IMR-90 (cell line): ENCODE data around the gene CTBP2. TPM values are rescaled to one million over a fixed set of nuclear protein-coding genes. Genes with fewer than 3 reads are reported as not detected.

Experiments used
- ATAC-seq: fragments of 200-7000 bp; cut with Tn5 transposase; 2 replicates; pipeline ENCODE4 v1.9.1; 2020; ENCODE audit warnings: low read depth, mild to moderate bottlenecking, moderate library complexity
- BruUV-seq: library from RNA; stranded (reverse); fragments of 400-500 nt; replicated peaks from 2 replicates; lab custom pipeline; 2021; lab: Mats Ljungman, UMichigan
- CTCF ChIA-PET: fragments of 300-600 bp; formaldehyde crosslinking; extraction: SDS; loops from one replicate; lab custom pipeline; 2021; ENCODE audit warnings: antibody characterized with exemption; lab: Yijun Ruan, JAX
- POLR2A ChIA-PET: fragments of 300-600 bp; sonication (Branson Sonifier 250); formaldehyde crosslinking; loops from one replicate; lab custom pipeline; 2022; ENCODE audit warnings: antibody characterized with exemption; ENCODE audit not compliant: unreplicated experiment; lab: Charles Lee
- DNase-seq: peaks from one replicate; pipeline ENCODE4 v3.0.0; 2013
- H2AFZ ChIP-seq: replicated peaks from 2 replicates; pipeline ENCODE3; 2013; ENCODE audit warnings: low read length, mild to moderate bottlenecking; ENCODE audit not compliant: poor library complexity
- H2AK5ac ChIP-seq: 2 replicates; pipeline ENCODE4 v1.6.1; 2013; ENCODE audit warnings: low read depth, low read length, inconsistent platforms
- H2AK9ac ChIP-seq: replicated peaks from 2 replicates; pipeline ENCODE3; 2013; ENCODE audit warnings: mild to moderate bottlenecking, low read depth, low read length, moderate library complexity; ENCODE audit not compliant: poor library complexity
- H2BK120ac ChIP-seq: 2 replicates; pipeline ENCODE4 v1.6.1; 2013; ENCODE audit warnings: low read depth, low read length, inconsistent platforms
- H2BK15ac ChIP-seq: 3 replicates; pipeline ENCODE4 v1.6.1; 2013; ENCODE audit warnings: low read depth, low read length, inconsistent platforms
- H2BK20ac ChIP-seq: 2 replicates; pipeline ENCODE4 v1.6.1; 2013; ENCODE audit warnings: low read depth, mild to moderate bottlenecking, inconsistent platforms, low read length, moderate library complexity
- H2BK5ac ChIP-seq: 2 replicates; pipeline ENCODE4 v1.6.1; 2013; ENCODE audit warnings: mild to moderate bottlenecking, low read depth, low read length, inconsistent platforms; ENCODE audit not compliant: poor library complexity, severe bottlenecking
- H3K14ac ChIP-seq: replicated peaks from 2 replicates; pipeline ENCODE4 v1.6.1; 2013; ENCODE audit warnings: low read depth, low read length, inconsistent platforms
- H3K18ac ChIP-seq: 2 replicates; pipeline ENCODE4 v1.6.1; 2013; ENCODE audit warnings: low read depth, low read length, control low read depth
- H3K23ac ChIP-seq: 2 replicates; pipeline ENCODE4 v1.6.1; 2013; ENCODE audit warnings: low read depth, low read length, inconsistent platforms
- H3K27ac ChIP-seq: 2 replicates; pipeline ENCODE4 v1.5.1; 2013; ENCODE audit warnings: mild to moderate bottlenecking, control low read depth, low read length; ENCODE audit not compliant: insufficient read depth
- H3K27me3 ChIP-seq: 2 replicates; pipeline ENCODE4 v1.6.1; 2013; ENCODE audit warnings: low read length; ENCODE audit not compliant: control insufficient read depth, insufficient read depth
- H3K36me3 ChIP-seq: 2 replicates; pipeline ENCODE4 v1.6.1; 2013; ENCODE audit warnings: low read length, mixed read lengths; ENCODE audit not compliant: control insufficient read depth, insufficient read depth
- H3K4ac ChIP-seq: 2 replicates; pipeline ENCODE4 v1.6.1; 2013; ENCODE audit warnings: low read depth, low read length, inconsistent platforms
- H3K4me1 ChIP-seq: 2 replicates; pipeline ENCODE4 v1.6.1; 2013; ENCODE audit warnings: low read length, mixed read lengths; ENCODE audit not compliant: control insufficient read depth, insufficient read depth
- H3K4me2 ChIP-seq: 2 replicates; pipeline ENCODE4 v1.6.1; 2013; ENCODE audit warnings: low read depth, mild to moderate bottlenecking, control low read depth, low read length, moderate library complexity
- H3K4me3 ChIP-seq: 2 replicates; pipeline ENCODE4 v1.5.1; 2013; ENCODE audit warnings: low read depth, mild to moderate bottlenecking, control low read depth, low read length, moderate library complexity; ENCODE audit not compliant: insufficient read depth
- H3K56ac ChIP-seq: 2 replicates; pipeline ENCODE4 v1.6.1; 2013; ENCODE audit warnings: low read length, inconsistent platforms; ENCODE audit not compliant: insufficient read depth; ENCODE audit errors: extremely low read depth
- H3K79me1 ChIP-seq, 2 experiments: 2 replicates each; pipeline ENCODE4 v1.6.1; 2013; ENCODE audit warnings: low read length in 2 of 2, inconsistent platforms in 1 of 2, low read depth in 1 of 2
- H3K9ac ChIP-seq: 2 replicates; pipeline ENCODE4 v1.6.1; 2013; ENCODE audit warnings: low read depth, low read length, control low read depth
- H3K9me1 ChIP-seq: 2 replicates; pipeline ENCODE4 v1.6.1; 2013; ENCODE audit warnings: low read length, inconsistent platforms; ENCODE audit not compliant: insufficient read depth
- H3K9me3 ChIP-seq: 2 replicates; pipeline ENCODE4 v1.6.1; 2013; ENCODE audit warnings: low read length; ENCODE audit not compliant: control insufficient read depth, insufficient read depth
- H4K20me1 ChIP-seq: 2 replicates; pipeline ENCODE4 v1.6.1; 2013; ENCODE audit warnings: low read length, inconsistent platforms; ENCODE audit not compliant: insufficient read depth
- H4K5ac ChIP-seq: 2 replicates; pipeline ENCODE4 v1.6.1; 2013; ENCODE audit warnings: mild to moderate bottlenecking, low read depth, low read length, control low read depth
- H4K8ac ChIP-seq, 2 experiments: 2 replicates each; pipeline ENCODE4 v1.6.1; 2013; ENCODE audit warnings: low read depth in 2 of 2, low read length in 2 of 2, control low read depth in 1 of 2, inconsistent platforms in 1 of 2
- H4K91ac ChIP-seq: 2 replicates; pipeline ENCODE4 v1.6.1; 2013; ENCODE audit warnings: low read depth, low read length, inconsistent platforms; ENCODE audit not compliant: insufficient read depth
- CTCF ChIP-seq: conservative IDR thresholded peaks from 2 replicates; pipeline ENCODE4 v1.5.1; 2012; ENCODE audit warnings: mild to moderate bottlenecking, low read depth, low read length, improper control_type of control experiment
- ELK1 ChIP-seq: fragments of 150-350 bp; IDR thresholded peaks from 2 replicates; pipeline ENCODE4 v1.6.1; 2016; ENCODE audit warnings: low read depth, mild to moderate bottlenecking, low read length, moderate library complexity, borderline replicate concordance
- MAFK ChIP-seq: IDR thresholded peaks from 2 replicates; pipeline ENCODE4 v1.6.1; 2012; ENCODE audit warnings: low read depth, low read length, improper control_type of control experiment
- MXI1 ChIP-seq: IDR thresholded peaks from 2 replicates; pipeline ENCODE4 v1.6.1; 2012; ENCODE audit warnings: low read depth, mild to moderate bottlenecking, low read length, moderate library complexity, borderline replicate concordance
- NFE2L2 ChIP-seq: fragments of 150-350 bp; IDR thresholded peaks from 2 replicates; pipeline ENCODE4 v1.6.1; 2016; ENCODE audit warnings: low read depth, mild to moderate bottlenecking, low read length
- RCOR1 ChIP-seq: IDR thresholded peaks from 2 replicates; pipeline ENCODE4 v1.6.1; 2012; ENCODE audit warnings: mild to moderate bottlenecking, low read length, improper control_type of control experiment; ENCODE audit not compliant: insufficient replicate concordance
- RFX5 ChIP-seq: IDR thresholded peaks from 2 replicates; pipeline ENCODE4 v1.8.0; 2012; ENCODE audit warnings: low read depth, mild to moderate bottlenecking, low read length, moderate library complexity
- SMC3 ChIP-seq: fragments of 150-350 bp; IDR thresholded peaks from 2 replicates; pipeline ENCODE4 v1.6.1; 2016; ENCODE audit warnings: low read depth, mild to moderate bottlenecking, antibody characterized with exemption, low read length, moderate library complexity
- USF2 ChIP-seq: fragments of 150-350 bp; IDR thresholded peaks from 2 replicates; pipeline ENCODE4 v1.6.1; 2017; ENCODE audit warnings: mild to moderate bottlenecking, antibody characterized with exemption, low read length, low read depth
- WGBS, 2 experiments: methylation state at CpG; one replicate each; pipeline versions ENCODE4 v1.1.5 to v1.1.7; 2013; ENCODE audit warnings: missing lambda C conversion rate in 2 of 2; ENCODE audit not compliant: insufficient read length in 1 of 2; ENCODE audit errors: extremely low coverage in 2 of 2; 5-methylcytosine and 5-hydroxymethylcytosine counted together
- dilution Hi-C: fragments of 300-500 bp; cut with HindIII; formaldehyde crosslinking; loops from one replicate; pipeline ENCODE4 v1.14.3; 2018; ENCODE audit warnings: low sequenced_read_pairs; ENCODE audit not compliant: unreplicated experiment
- in situ Hi-C: fragments of 300-500 bp; cut with MboI; formaldehyde crosslinking; loops from 3 replicates; pipeline ENCODE4 v1.14.3; 2019; ENCODE audit warnings: low sequenced_read_pairs, inconsistent platforms, mixed read lengths
- intact Hi-C: fragments of 100-400 bp; cut with micrococcal nuclease; formaldehyde crosslinking; loops from 2 replicates; pipeline ENCODE4 v1.10.0; 2022
- polyA plus RNA-seq, 3 experiments: library from polyadenylated mRNA; depleted of rRNA; stranded (reverse); fragments of >200 nt; gene quantifications; 2 replicates each; pipeline ENCODE4 v1.2.3, GENCODE V29; 2012; ENCODE audit warnings: low replicate concordance in 1 of 3
- total RNA-seq: library from RNA; depleted of rRNA; stranded (reverse); fragments of >200 nt; gene quantifications from 2 replicates; pipeline ENCODE4 v1.2.3, GENCODE V29; 2012

The CTBP2 gene
- total and polyA plus RNA-seq, 2 of the 4 experiments (the other 2 are of a cell fraction), result 81.0 to 86.6 TPM

- no peak overlapping the region for H3K4ac ChIP-seq
- H2BK120ac ChIP-seq, result no peak overlapping the region
- H4K20me1 ChIP-seq, result peaks cover 92% of the 10 kb centered on the region
- intact Hi-C loops (no loop called here), in situ Hi-C loops (no loop called here), dilution Hi-C loops (no loop called here)
- ChIA-PET POLR2A (no interaction called here), CTCF (no interaction called here)
- WGBS, 2 experiments, result 96% methylated on average over 7 of the region's 16 CpGs; no CpG with 5 or more reads in 1 of the 2 experiments
- no peak overlapping the region for H3K14ac ChIP-seq
- peaks cover 55% of the 10 kb centered on the region for H3K9me1 ChIP-seq
- no peak overlapping the region for H3K27ac ChIP-seq
- H2AK9ac ChIP-seq, result no peak overlapping the region
- H2BK5ac ChIP-seq, result no peak overlapping the region
- peaks cover 24% of the 10 kb centered on the region; the same call in 1 of the 2 replicates for H3K4me1 ChIP-seq
- no peak overlapping the region for H3K56ac ChIP-seq
- H4K5ac ChIP-seq, result no peak overlapping the region
- H4K8ac ChIP-seq, result no peak overlapping the region
- no peaks in the 10 kb centered on the region for H3K27me3 ChIP-seq
- no peak overlapping the region for H3K4me2 ChIP-seq
- no peak overlapping the region for H2BK15ac ChIP-seq
- H3K79me1 ChIP-seq, result peaks cover 45 to 90% of the 10 kb centered on the region in 2 experiments
- no peak overlapping the region for H3K18ac ChIP-seq
- H3K36me3 ChIP-seq, result peaks cover 3% of the 10 kb centered on the region; the same call in 1 of the 2 replicates
- H4K91ac ChIP-seq, result no peak overlapping the region
- no TSS peak for BruUV-seq
- ATAC-seq, result no peak
- H3K9me3 ChIP-seq, result no peaks in the 10 kb centered on the region
- no peak overlapping the region for H3K9ac ChIP-seq
- no peak for TF ChIP-seq MXI1
- no peak for TF ChIP-seq USF2
- no peak for TF ChIP-seq CTCF
- TF ChIP-seq RFX5, result no peak
- no peak for TF ChIP-seq ELK1
- no peak for TF ChIP-seq NFE2L2
- TF ChIP-seq SMC3, result no peak
- no peak for TF ChIP-seq RCOR1
- no peak for TF ChIP-seq MAFK
- no peak for DNase-seq
- H3K23ac ChIP-seq, result no peak overlapping the region
- no peak overlapping the region for H3K4me3 ChIP-seq
- H2BK20ac ChIP-seq, result no peak overlapping the region
- no peak overlapping the region for H2AK5ac ChIP-seq
- H2AFZ ChIP-seq, result no peak overlapping the region
These were observed 44.2 kb downstream of the CTBP2 start for GRCh38 chr10:125116041-125116649.
